ENCODE measurements around the gene TWIST2.

- TF ChIP-seq POU5F1 (IDR thresholded peaks at IDR 0.05; ENCODE audit: borderline replicate concordance, low read depth, low read length, partially characterized antibody) (no peak), GTF3C2 (IDR thresholded peaks at IDR 0.05; ENCODE audit: borderline replicate concordance, extremely low read depth, insufficient read length) (no peak), REST (IDR thresholded peaks at IDR 0.05; ENCODE audit: borderline replicate concordance) (no peak), REST (CRISPR knock-in tag; IDR thresholded peaks at IDR 0.05; ENCODE audit: low read depth) (no peak), TEAD4 (IDR thresholded peaks at IDR 0.05; ENCODE audit: low read length) (no peak), TEAD4 (CRISPR knock-in tag; IDR thresholded peaks at IDR 0.05; ENCODE audit: borderline replicate concordance) (no peak), BCLAF1 (IDR thresholded peaks at IDR 0.05; ENCODE audit: borderline replicate concordance in 1 of 2, control insufficient read depth in 1 of 2, low read depth in 2 of 2, low read length in 1 of 2) (no peak), U2AF1 (optimal IDR thresholded peaks at IDR 0.05; ENCODE audit: low read depth, low read length) (no peak), IRF2 (CRISPR knock-in tag; IDR thresholded peaks at IDR 0.05) (no peak), CTCF (IDR thresholded peaks at IDR 0.05 in 2 of 3, conservative IDR thresholded peaks at IDR 0.05 in 1 of 3; ENCODE audit: insufficient read depth in 2 of 3, low read depth in 1 of 3, low read length in 3 of 3) (no peak), ETV1 (tag; conservative IDR thresholded peaks at IDR 0.05; ENCODE audit: low read depth) (no peak), TARDBP (IDR thresholded peaks at IDR 0.05) (no peak), ETV6 (IDR thresholded peaks at IDR 0.05; ENCODE audit: borderline replicate concordance in 1 of 2, low read depth in 2 of 2, low read length in 1 of 2) (no peak), ETV6 (CRISPR knock-in tag; IDR thresholded peaks at IDR 0.05; ENCODE audit: borderline replicate concordance) (no peak), BRF2 (IDR thresholded peaks at IDR 0.05; ENCODE audit: borderline replicate concordance, insufficient read depth, insufficient read length) (no peak)
These were observed 57.8 kb downstream of the TWIST2 start for GRCh38 chr2:238905644-238906043.

Data from K562 (cell line).